COR-L47 (cell line): ENCODE results near the gene TRPM3.
"Not testable (repeated sequence)": the region's sequence is repeated elsewhere in the genome, so short reads cannot be mapped to it uniquely, and the experiment has no call there.

ENCODE experiments used
- DNase-seq: peaks from one replicate; lab custom pipeline; 2025; lab: John Stamatoyannopoulos, UW

Gene TRPM3

DNA sequence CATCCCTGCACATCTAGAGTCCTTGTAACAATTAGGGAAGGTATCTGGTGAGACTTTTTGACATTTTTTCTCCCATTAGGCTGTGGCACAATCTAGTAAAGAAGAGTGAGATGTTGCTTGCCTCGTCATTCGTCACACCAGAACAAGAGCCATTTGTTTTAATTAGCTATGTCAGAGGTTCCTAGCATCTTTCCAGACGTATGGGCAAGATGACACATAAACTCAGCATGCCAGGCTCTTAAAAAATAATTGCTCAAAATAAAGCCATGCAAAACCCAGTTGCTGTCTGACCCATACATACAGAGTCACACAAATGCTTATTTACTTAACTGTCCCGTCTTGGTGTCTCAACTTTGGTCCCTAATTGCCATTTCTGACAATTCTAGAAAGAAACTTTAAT, 125.9 kb downstream of the TRPM3 start:
- no peak for DNase-seq

DNA sequence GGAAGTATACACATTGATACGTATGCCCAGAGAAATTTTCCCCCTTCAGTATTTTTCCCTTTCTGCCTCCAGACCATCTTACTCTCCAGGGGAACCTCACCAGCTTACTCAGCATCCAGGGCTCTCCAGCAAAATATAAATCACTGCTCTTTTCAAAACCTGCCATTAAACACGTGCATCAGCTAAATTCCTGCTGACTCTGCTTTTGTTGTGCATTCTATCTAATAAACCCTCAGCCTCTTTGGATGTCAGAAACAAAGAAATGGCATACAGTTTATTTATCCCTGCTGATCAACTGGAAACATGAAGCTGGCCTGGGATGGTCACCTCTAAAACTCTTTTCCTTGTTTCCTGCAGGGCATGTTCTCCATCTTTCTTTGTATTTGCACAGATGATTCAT, 126.8 kb downstream of the TRPM3 start:
- no peak for DNase-seq

DNA sequence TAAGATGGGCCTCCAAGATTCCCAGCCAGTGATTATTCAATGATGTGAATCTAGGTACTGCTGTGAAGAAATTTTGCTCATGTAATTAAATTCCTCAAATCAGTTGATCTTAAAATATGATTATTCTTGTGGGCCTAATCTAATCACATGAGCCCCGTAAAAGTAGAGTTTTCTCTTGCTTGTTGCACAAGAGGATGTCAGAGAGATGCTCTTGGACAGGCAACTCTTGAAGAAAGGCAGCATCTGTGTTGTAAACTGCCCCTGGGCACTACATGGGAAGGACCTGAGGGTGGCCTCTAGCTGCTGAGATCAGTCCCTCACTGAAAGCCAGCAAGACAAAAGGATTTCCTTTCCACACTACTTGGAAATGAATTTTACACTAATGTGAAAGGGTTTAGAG, 132.9 kb downstream of the TRPM3 start:
- no peak for DNase-seq

DNA sequence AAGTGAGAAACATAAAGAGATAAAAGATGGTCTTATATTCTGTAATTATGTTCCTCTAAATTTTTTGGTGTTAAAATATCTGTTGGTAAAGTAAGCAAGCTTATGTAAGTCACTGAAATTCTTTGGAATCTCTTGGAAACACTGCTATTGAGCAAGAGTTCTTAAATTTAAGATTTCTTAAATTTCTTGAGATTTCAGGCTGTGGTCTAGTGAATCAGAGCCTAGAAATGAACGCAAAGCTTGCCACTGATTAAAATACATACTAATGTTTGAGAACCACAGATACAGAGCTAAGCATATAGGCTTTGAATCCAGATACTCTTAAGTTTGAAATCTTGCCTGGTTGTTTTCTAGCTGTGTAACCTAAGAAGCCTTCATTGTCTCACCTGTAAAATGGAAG, 133.4 kb downstream of the TRPM3 start:
- DNase-seq = no peak

DNA sequence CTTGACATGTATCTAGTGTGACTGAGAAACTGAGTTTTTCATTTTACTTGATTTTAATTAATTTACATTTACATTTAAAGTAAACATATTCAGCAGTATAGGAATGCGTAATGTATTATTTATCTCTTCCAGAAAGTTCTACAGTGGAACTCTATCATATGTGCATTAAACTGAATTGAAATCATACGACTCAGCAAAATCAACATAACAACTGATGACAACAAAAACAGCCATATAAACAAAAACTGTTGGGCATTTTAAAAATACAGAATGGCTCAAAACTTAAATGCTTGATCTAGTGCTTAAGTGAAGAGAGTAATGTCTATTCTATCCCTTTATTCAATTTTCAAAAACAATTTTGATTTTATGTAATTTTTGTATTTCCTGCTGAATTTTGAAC, 134.4 kb downstream of the TRPM3 start:
- no peak for DNase-seq

DNA sequence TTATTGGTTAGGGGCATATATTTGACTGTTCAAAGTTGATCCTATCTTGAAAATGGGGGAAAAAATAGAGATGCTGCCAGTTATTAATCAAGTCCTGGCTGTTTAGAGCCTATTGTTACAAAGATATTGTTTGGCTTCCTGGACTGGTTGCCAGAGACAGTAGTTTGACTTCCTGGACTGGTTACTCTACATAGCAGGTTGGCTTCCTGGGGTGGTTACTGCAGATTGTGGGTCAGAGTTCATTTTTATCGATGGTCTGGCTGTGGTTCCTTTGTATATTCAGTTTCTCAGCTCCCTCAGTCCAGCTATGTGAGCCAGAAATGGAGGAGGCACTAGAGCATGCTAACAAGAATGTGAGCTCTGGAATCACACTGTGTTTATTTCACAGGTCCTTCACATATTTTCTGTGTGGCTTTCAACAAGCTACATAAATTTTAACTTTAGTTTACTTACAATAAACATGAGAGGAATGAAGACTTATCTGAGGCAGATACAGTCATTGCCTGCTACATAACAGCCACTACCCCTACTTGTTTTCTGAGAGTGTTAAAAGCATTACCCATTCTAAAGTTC, 137.6 kb downstream of the TRPM3 start:
- DNase-seq = peak; percentile 29

DNA sequence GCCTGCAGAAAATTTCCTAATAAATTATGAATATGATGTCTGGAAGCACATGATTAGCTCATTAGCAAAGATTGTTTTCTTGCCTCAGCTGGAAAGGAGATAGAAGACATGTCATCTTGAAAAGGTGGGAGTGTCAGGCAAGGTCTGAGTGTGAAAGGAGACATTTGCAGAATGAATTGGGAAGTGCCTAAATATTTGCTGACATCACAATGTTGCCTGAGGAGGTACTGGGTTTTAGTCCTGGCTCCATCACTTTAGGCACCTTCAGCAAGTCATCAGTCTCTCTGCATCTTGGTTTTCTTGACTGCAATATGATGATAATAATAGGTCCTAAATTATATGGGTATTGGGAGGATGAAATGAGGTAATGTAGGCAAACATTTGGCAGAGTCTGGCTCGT, 140.1 kb downstream of the TRPM3 start:
- no peak for DNase-seq

DNA sequence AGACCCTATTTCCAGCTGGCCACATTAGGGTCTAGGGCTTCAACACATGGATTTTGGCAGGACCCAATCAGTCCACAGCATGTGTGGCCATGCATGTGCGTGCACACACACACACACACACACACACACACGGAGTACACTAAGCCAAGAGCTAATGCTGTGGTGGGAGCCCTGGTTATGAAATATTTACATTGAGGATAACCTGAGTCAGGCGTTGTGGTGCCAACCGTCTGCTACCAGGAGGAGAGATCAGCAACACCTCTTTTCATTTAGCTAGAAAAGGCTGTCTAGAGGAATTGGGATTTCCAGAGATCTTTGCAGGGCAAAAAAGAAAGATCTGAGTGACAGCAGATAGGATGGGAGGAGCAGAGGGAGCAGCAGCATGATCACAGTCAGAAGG, 141.5 kb downstream of the TRPM3 start:
- DNase-seq = no peak

DNA sequence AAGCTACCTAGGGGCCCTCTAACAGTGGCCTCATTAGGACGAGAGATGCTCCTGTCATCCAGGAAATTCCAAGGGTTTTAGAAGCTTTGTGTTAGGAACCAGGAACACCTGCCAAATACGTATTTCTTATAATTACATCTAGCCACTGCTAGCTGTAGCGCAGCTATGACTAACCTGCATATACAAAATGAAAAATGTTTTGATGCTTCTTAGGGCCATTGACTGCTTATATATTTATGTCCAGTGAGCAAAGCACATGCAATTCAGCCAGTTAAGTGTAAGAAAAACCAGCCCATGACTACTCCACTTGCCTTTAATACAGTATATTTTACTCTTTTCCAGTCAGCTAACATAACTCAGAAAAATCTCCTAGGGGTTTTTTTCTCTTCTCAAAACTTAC, 143.3 kb downstream of the TRPM3 start:
- no peak for DNase-seq

DNA sequence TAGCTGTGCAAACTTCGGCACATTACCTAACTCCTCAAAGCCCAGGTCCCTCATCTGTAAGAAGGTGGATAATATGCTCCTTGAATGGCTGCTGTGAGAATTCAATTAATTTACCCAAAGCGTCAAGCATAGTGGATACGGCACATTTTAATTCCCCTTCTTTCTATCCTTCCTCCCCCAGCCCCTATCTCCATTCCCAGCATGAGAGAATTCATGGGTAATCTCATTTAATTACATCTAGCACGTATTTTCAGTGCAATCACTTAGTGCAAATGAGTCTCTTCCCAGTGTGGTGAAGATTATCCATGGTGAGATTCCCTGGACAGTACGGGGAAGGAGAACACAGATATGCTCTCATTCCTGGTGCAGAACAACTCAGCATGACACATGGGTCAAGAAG, 145.6 kb downstream of the TRPM3 start:
- no peak for DNase-seq

DNA sequence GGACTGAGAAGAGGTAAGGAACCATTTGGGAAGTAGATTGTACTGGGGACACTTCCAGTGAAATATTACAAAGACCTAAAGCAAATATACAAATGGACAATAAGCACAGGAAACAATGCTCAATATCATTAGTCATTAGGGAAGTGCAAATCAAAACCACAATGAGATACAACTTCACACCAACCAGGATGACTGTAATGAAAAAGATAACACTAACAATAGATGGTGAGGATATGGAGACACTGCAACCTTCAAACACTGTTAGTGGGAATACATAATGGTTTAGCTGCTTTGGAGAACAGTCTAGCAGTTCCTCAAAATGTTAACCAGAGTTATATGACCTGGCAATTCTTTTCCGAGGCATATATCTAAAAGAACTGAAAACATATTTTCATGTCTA, 149.7 kb downstream of the TRPM3 start:
- no peak for DNase-seq

DNA sequence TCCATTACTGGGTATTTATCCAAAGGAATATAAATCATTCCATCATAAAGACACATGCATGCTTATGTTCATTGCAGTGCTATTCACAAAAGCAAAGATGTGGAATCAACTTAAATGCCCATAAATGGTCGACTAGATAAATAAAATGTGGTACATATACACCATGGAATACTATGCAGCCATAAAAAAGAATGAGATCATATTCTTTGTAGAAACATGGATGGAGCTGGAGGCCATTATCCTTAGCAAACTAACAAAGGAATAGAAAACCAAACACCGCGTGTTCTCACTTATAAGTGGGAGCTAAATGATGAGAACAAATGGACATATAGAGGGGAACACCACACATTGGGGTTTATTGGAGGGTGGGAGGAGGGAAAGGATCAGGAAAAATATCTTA, 155.0 kb downstream of the TRPM3 start:
- DNase-seq = not testable (repeated sequence)

DNA sequence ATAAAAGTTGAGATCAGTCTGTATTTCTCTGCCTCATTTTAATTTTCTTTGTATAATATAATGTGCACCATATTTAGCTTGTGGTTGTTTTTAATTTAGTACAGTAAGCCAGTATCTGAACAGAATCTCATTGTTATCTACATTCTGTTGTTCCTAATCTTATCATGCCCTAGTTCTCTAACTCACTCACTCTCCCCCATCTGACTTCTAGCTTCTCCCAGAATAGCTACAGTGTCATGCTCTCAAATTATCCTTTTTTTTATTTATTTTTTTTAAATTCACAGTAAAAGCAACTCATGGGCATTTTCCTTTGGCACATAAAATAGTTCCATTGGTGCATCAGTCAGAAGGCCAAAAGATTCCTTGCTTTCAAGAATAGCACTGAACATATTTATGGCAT, 156.6 kb downstream of the TRPM3 start:
- no peak for DNase-seq

DNA sequence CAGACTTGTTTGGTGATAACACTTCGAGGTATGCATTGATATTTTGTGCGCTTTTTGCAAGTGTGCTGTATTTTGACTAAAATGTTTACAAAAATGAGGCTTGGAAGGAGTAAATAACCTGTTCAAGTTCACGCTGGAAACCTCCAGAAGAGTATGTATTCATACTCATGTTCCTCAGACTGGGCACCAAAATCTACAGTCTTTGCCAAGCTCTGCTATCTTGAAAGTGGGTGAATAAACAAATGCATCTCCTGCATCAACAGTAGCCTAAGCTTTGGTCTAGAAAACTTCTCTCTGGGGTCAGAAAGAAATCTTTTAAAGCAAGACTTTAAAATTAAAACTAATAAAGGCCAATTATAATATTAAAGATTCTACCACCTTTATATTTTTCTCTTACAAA, 157.9 kb downstream of the TRPM3 start:
- no peak for DNase-seq

DNA sequence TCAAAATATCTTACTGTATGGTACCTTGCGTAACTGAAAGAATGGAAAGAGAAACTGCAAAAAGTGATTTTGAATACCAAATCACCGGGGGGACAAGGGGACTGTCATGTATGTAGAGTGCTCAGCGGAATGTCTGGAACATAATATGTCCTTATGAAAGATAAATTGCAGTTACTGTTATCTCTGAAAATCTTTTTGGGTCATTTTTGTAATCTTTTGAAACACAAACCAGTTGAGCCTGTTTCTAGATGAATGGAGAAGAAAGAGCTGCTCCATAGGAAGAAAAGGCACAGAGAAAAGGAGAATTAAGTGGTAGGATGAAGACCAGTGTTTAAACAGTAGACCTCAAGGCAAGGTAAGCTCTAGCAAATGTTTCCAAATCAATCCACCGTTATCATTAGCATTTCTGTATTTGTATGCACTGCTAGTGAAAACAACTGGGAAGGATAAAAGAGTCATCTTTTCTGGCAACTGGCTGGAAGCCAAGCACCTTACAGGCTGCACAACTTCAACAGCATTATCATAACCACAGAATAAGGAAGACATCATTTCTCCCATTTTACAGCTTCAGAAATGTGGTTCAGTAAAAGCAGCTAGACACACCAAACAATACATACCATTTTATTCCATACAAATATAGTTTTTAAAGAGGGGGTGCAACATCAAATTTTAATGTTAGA, 158.5 kb downstream of the TRPM3 start:
- peak; percentile 28 for DNase-seq

DNA sequence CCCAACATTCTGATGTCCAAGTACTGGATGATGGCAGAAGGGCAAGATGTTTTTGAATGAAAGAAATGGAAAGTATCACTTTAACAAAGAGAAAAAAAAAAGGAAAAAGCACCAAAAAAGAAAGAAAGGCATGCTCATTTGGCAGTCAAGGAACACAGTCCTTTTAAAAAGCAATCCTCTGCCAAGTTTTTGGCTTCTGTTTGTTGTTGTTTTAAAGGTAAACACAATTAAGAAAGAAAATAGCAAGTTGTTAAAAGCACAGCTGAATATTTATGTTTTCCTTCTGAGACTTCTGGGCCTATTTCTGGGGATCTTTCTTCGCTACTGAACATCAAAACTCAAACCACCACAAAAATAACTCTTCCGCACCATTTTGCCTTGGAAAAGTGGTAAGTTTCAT, 162.1 kb downstream of the TRPM3 start:
- DNase-seq = no peak

DNA sequence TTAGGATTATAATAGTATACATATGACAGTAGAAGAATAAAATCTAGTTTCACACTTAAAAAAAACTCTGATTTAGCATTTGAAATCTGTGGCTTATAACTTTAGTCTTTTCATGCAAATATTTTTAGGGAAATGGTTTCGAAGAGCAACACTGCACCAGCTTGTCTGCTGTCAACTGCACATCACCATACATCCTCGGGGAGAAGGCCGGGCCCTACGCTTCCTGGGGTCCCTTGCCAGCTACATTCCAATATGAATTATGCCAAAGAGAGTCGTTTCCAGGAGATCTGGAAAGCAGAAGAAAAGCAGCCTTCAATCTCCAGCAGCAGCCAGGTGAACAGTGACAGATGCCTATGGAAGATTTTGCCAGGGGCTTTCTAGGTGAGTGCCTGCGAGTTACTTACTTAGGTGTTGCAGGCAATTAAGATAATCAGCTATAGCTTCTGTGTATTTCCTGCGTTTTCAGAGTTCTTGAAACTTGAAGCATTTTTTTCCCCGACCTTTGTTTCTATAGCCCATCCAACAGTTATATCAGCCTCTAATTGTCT, 166.8 kb downstream of the TRPM3 start:
- DNase-seq = no peak

DNA sequence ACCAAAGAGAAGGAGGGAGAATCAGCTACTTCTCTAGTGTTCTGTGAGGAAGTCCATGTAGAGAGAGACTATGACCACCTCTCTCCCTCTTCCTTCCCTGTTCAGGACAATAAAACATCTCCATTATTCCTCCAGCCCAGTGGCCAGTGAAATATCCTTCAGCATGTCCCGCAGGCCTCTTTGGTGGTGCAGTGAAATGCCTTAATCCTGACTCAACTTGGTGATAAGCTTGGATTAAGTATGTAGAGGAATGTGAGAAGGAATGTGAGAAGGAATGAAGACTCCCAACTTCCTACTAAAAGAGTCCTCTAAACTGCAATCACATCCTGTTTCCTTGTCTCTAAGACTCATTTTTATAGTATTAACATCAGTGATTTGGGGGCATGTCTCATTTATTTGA, 167.3 kb downstream of the TRPM3 start:
- no peak for DNase-seq

DNA sequence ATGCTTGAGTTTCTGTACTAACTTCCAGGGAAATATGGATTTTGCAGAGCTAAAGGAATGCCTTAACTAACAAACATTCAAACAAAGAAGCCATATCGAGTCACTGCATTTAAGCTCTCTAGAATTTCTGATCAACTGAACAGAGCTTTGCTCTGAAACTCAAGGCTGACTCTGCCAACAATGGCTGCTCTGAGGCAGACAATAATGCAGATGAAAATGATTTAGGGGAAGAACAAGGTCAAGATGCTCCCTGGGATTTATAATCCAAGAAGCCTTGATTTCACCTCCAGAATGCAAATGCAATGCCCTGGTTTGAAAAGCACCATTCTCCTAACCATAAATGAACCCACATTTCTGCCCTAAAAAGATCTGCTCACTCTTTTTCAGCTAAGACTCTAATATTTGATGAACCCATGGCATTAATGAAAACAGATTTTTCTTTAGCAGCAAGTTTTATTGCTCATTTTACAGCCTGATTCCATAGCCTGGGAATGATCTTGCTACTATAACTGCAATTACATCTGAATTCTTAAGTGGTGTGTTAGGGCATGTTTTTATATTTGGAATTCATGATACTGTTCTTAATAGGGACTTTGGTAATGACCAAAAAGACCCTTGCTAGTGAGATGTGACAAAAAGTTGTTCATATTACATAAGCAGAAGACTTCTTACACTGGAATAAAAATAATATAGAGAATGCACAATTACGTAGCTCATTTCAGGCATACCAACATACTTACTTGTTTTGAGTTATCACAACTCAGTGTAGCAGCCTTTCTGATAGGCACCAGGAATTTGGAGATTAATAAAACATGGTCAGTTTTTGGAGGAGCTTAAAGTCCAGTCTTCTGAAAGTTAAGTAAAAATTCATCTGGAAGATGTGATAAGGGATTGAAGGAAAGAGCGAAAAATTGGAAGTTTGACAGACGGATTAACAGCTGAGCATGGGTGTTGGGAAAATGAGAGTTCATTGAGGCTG, 169.4 kb downstream of the TRPM3 start:
- DNase-seq = no peak

DNA sequence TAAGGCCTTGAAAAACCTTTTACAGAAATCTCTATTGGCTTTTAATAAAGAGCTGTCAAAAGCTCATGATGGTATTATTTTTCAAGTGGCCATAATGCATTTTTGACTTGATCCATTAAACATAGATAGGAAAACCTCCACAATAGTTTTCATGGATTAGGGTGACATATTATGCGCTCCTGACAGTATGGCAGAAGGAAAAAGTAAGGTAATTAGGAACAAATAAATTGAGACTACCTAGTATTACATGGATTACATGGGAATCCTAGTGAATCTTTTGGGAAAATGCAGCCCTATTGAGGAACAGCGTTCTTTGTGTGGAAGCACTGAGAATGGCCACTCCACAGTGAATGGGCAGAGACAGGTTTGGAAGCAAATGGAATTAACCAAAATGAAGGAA, 171.2 kb downstream of the TRPM3 start:
- no peak for DNase-seq

DNA sequence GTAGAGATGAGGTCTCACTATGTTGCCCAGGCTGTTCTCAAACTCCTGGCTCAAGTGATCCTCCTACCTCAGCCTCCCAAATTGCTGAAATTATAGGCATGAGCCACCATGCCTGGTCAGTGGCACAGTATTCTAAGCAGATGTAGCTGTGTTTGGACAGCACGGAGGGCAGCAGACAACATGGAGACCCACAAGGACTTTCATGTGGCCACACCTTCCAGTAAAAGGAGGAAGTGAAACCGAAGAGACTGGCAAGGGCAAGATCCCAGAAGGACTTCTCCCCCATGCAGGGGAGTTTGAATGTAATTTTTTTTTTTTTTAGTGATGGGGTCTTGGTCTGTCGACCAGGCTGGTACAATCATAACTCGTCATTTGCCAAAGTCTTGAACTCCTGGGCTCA, 172.2 kb downstream of the TRPM3 start:
- DNase-seq = no peak

DNA sequence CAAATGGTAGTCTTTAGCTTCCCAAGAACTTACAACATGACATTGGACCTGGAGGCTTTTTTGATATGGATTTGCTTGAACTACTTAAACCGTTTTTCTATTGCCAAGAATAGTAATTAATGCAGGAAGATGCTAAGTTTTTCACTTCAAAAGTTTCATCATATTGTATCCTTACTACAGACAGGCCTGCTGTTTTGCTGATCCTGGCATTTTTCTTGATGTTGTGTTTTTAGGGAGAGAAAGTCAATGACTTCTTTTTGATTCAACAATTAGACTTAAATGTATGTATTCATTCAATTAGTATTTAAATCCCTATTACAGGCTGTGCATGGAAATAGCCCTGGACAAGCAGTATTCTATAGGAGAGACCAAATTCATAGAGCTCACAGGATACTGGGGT, 172.7 kb downstream of the TRPM3 start:
- no peak for DNase-seq

DNA sequence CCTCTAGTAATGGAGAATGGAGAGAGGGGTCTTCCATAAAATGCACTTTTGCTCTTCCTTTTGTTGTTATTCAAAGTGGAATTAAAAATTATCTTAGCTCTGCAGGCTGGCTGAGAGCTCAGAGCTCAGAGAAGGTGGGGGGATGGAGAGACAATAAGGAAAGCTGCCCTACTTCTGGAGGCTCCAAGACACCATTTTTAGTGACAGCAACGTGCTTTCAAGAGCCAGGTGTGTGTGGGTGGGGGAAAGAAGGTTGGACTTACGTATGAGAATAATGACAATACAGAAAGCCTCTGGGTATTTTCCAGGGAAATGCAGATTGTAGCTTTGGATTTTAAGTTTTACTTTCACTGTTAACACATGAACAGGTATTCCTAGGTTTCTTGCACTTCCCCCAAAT, 173.9 kb downstream of the TRPM3 start:
- no peak for DNase-seq
